ENCODE measurements around the gene PARD3B.

Gene PARD3B

DNA sequence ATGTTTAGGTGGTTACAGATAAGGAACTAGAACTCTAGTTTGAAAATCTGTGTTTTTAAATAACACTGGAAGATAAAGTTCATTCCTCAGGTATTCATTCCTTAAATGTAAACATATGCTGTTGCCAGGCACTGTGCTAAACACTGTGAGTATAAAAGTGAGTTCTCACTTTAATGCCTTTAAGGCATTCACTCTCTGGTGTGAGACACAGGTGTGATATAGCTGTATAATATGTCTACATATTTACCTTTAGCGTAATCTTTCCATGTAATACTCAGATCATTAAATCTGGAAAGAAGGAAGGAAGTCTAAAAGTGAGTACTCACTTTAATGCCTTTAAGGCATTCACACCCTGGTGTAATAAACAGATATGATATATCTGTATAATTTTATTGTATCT, 472.6 kb downstream of the PARD3B start:
- H3F3A ChIP-seq (ENCODE audit: insufficient read depth), result no peaks in the 10 kb centered on the region

DNA sequence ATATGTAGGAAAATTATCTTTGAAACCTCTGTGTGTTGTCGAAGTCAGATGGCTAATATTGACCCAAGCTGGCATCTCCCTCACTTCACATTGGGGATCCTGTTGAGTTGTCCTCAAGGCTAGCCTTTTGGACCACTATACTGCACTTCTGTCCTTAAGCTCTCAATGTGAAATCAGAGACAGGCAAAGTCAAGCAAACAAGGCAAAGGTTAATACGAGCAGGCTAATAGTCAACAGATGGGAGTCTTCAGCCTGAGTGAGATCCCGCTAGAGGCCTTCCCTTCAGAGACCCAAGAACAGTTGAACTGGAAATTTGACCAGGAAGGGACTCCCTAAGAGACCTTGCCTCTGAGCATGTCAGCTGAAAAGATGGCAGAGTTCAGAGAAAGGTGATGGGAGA, 475.4 kb downstream of the PARD3B start:
- TF ChIP-seq, protein P1, sequence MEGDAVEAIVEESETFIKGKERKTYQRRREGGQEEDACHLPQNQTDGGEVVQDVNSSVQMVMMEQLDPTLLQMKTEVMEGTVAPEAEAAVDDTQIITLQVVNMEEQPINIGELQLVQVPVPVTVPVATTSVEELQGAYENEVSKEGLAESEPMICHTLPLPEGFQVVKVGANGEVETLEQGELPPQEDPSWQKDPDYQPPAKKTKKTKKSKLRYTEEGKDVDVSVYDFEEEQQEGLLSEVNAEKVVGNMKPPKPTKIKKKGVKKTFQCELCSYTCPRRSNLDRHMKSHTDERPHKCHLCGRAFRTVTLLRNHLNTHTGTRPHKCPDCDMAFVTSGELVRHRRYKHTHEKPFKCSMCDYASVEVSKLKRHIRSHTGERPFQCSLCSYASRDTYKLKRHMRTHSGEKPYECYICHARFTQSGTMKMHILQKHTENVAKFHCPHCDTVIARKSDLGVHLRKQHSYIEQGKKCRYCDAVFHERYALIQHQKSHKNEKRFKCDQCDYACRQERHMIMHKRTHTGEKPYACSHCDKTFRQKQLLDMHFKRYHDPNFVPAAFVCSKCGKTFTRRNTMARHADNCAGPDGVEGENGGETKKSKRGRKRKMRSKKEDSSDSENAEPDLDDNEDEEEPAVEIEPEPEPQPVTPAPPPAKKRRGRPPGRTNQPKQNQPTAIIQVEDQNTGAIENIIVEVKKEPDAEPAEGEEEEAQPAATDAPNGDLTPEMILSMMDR (IDR thresholded peaks at IDR 0.05; ENCODE audit: insufficient read depth, low read length, poor library complexity, severe bottlenecking), result no peak
- TF ChIP-seq EZH2phosphoT487 (conservative IDR thresholded peaks at IDR 0.05; ENCODE audit: low read length), result no peak
- Histone ChIP-seq H3K9me3 (ENCODE audit: insufficient read depth, low read length) (no peaks in the 10 kb centered on the region), H3F3A (ENCODE audit: insufficient read depth) (no peaks in the 10 kb centered on the region), H3K27ac (ENCODE audit: low read depth, low read length) (no peak overlapping the region), H3K9ac (ENCODE audit: low read length) (no peak overlapping the region), H3K4me2 (ENCODE audit: low read depth, low read length, poor library complexity, severe bottlenecking) (no peak overlapping the region), H3K9me2 (replicated peaks; ENCODE audit: insufficient read depth, low read length) (no peaks in the 10 kb centered on the region), H2AFZ (ENCODE audit: low read depth, low read length, severe bottlenecking) (no peak overlapping the region), H3K79me2 (ENCODE audit: insufficient read depth, low read length) (no peaks in the 10 kb centered on the region), H4K20me1 (ENCODE audit: low read depth, low read length) (no peaks in the 10 kb centered on the region), H3K36me3 (ENCODE audit: low read length) (no peaks in the 10 kb centered on the region), H3K27me3 (ENCODE audit: low read length) (no peaks in the 10 kb centered on the region), H3K4me3 (ENCODE audit: insufficient read depth, low read length, poor library complexity, severe bottlenecking) (no peak overlapping the region)

More for the DNA sequence above, 472.6 kb downstream of the PARD3B start:
- H2AFZ ChIP-seq (ENCODE audit: low read depth, low read length, severe bottlenecking), result no peak overlapping the region
- no peaks in the 10 kb centered on the region for H3K27me3 ChIP-seq (ENCODE audit: low read length)
- H3K9me2 ChIP-seq (replicated peaks; ENCODE audit: insufficient read depth, low read length), result no peaks in the 10 kb centered on the region
- no peaks in the 10 kb centered on the region for H4K20me1 ChIP-seq (ENCODE audit: low read depth, low read length)
- H3K9ac ChIP-seq (ENCODE audit: low read length), result no peak overlapping the region
- H3K4me3 ChIP-seq (ENCODE audit: insufficient read depth, low read length, poor library complexity, severe bottlenecking), result no peak overlapping the region
- TF ChIP-seq EZH2phosphoT487 (conservative IDR thresholded peaks at IDR 0.05; ENCODE audit: low read length), result no peak
- TF ChIP-seq, protein P1 (IDR thresholded peaks at IDR 0.05; ENCODE audit: insufficient read depth, low read length, poor library complexity, severe bottlenecking), result no peak
- no peaks in the 10 kb centered on the region for H3K79me2 ChIP-seq (ENCODE audit: insufficient read depth, low read length)
- no peaks in the 10 kb centered on the region for H3K9me3 ChIP-seq (ENCODE audit: insufficient read depth, low read length)
- no peak overlapping the region for H3K27ac ChIP-seq (ENCODE audit: low read depth, low read length)
- H3K36me3 ChIP-seq (ENCODE audit: low read length), result no peaks in the 10 kb centered on the region
- no peak overlapping the region for H3K4me2 ChIP-seq (ENCODE audit: low read depth, low read length, poor library complexity, severe bottlenecking)

DNA sequence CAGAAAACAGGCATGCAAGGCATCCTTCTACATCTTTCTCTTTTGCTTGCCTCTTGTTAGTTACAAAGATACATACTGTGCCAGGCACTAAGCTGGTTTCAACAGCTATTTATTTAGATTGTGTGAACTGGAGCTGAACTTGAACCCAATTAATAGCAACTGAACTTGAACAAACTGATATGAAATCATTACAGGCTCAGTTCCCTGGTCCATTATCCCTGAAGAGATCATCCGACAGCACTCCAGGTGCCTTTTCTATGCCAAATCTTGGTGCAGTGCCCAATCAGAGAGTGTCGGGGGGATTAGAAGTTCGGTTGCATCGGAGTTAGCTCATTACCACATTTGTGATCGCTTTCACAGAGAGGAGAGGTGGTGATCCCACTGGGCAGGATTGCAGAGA, 477.6 kb downstream of the PARD3B start:
- H4K20me1 ChIP-seq (ENCODE audit: low read depth, low read length), result no peaks in the 10 kb centered on the region
- no peak overlapping the region for H3K4me2 ChIP-seq (ENCODE audit: low read depth, low read length, poor library complexity, severe bottlenecking)
- no peak overlapping the region for H3K9ac ChIP-seq (ENCODE audit: low read length)
- no peaks in the 10 kb centered on the region for H3K9me2 ChIP-seq (replicated peaks; ENCODE audit: insufficient read depth, low read length)
- H3K9me3 ChIP-seq (ENCODE audit: insufficient read depth, low read length), result no peaks in the 10 kb centered on the region
- H3K36me3 ChIP-seq (ENCODE audit: low read length), result no peaks in the 10 kb centered on the region
- H3K4me3 ChIP-seq (ENCODE audit: insufficient read depth, low read length, poor library complexity, severe bottlenecking), result no peak overlapping the region
- H3K27ac ChIP-seq (ENCODE audit: low read depth, low read length), result no peak overlapping the region
- TF ChIP-seq EZH2phosphoT487 (conservative IDR thresholded peaks at IDR 0.05; ENCODE audit: low read length), result no peak
- TF ChIP-seq, protein P1 (IDR thresholded peaks at IDR 0.05; ENCODE audit: insufficient read depth, low read length, poor library complexity, severe bottlenecking), result no peak
- H2AFZ ChIP-seq (ENCODE audit: low read depth, low read length, severe bottlenecking), result no peak overlapping the region
- H3K27me3 ChIP-seq (ENCODE audit: low read length), result no peaks in the 10 kb centered on the region
- no peaks in the 10 kb centered on the region for H3F3A ChIP-seq (ENCODE audit: insufficient read depth)
- H3K79me2 ChIP-seq (ENCODE audit: insufficient read depth, low read length), result no peaks in the 10 kb centered on the region

Measured in SU-DHL-6 (cell line).